SK-N-SH (cell line): Measurements from ENCODE around the gene DPPA5.

Experiments used
- EP300 ChIP-seq, 2 experiments: IDR thresholded peaks; 2 replicates each; pipeline versions ENCODE4 v1.4.0 to v1.6.1; 2012; ENCODE audit warnings: borderline replicate concordance in 1 of 2, low read depth in 1 of 2, low read length in 1 of 2
- TF ChIP-seq, protein P1 (sequence below): fragments of 200-600 bp; sonication (generic); IDR thresholded peaks from 2 replicates; pipeline ENCODE4 v1.6.1; 2017; ENCODE audit warnings: antibody characterized with exemption, mild to moderate bottlenecking, moderate library complexity
- TF ChIP-seq, protein P2 (sequence below): IDR thresholded peaks from 2 replicates; pipeline ENCODE4 v1.4.0; 2012; ENCODE audit warnings: low read depth, borderline replicate concordance
- TF ChIP-seq, protein P3 (sequence below): IDR thresholded peaks from 2 replicates; pipeline ENCODE4 v1.6.1; 2012; ENCODE audit warnings: mild to moderate bottlenecking, low read depth, low read length, moderate library complexity

DNA sequence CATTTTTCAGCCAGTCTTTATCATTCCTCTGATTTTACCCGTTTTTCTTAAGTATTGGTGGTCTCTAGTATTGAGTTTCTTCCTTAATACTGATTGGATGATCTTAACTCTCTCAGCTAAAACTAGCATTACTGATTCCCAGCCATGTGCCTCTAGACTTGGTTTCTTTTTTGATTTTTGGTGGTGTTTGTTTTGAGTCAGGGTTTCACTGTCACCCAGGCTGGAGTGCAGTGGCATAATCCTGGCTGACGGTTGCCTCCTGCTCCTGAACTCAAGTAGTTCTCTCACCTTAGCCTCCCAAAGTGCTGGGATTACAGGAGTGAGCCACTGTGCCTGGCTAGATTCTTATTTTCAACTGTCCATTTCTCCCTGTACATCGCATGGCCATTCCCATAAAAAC is 24.9 kb downstream of the DPPA5 start:
- TF ChIP-seq, protein P1, sequence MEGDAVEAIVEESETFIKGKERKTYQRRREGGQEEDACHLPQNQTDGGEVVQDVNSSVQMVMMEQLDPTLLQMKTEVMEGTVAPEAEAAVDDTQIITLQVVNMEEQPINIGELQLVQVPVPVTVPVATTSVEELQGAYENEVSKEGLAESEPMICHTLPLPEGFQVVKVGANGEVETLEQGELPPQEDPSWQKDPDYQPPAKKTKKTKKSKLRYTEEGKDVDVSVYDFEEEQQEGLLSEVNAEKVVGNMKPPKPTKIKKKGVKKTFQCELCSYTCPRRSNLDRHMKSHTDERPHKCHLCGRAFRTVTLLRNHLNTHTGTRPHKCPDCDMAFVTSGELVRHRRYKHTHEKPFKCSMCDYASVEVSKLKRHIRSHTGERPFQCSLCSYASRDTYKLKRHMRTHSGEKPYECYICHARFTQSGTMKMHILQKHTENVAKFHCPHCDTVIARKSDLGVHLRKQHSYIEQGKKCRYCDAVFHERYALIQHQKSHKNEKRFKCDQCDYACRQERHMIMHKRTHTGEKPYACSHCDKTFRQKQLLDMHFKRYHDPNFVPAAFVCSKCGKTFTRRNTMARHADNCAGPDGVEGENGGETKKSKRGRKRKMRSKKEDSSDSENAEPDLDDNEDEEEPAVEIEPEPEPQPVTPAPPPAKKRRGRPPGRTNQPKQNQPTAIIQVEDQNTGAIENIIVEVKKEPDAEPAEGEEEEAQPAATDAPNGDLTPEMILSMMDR = no peak
- TF ChIP-seq, protein P2, sequence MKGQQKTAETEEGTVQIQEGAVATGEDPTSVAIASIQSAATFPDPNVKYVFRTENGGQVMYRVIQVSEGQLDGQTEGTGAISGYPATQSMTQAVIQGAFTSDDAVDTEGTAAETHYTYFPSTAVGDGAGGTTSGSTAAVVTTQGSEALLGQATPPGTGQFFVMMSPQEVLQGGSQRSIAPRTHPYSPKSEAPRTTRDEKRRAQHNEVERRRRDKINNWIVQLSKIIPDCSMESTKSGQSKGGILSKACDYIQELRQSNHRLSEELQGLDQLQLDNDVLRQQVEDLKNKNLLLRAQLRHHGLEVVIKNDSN = no peak
- no peak for TF ChIP-seq EP300 (IDR thresholded peaks at IDR 0.05; ENCODE audit: borderline replicate concordance in 1 of 2, low read depth in 1 of 2, low read length in 1 of 2)
- TF ChIP-seq, protein P3, sequence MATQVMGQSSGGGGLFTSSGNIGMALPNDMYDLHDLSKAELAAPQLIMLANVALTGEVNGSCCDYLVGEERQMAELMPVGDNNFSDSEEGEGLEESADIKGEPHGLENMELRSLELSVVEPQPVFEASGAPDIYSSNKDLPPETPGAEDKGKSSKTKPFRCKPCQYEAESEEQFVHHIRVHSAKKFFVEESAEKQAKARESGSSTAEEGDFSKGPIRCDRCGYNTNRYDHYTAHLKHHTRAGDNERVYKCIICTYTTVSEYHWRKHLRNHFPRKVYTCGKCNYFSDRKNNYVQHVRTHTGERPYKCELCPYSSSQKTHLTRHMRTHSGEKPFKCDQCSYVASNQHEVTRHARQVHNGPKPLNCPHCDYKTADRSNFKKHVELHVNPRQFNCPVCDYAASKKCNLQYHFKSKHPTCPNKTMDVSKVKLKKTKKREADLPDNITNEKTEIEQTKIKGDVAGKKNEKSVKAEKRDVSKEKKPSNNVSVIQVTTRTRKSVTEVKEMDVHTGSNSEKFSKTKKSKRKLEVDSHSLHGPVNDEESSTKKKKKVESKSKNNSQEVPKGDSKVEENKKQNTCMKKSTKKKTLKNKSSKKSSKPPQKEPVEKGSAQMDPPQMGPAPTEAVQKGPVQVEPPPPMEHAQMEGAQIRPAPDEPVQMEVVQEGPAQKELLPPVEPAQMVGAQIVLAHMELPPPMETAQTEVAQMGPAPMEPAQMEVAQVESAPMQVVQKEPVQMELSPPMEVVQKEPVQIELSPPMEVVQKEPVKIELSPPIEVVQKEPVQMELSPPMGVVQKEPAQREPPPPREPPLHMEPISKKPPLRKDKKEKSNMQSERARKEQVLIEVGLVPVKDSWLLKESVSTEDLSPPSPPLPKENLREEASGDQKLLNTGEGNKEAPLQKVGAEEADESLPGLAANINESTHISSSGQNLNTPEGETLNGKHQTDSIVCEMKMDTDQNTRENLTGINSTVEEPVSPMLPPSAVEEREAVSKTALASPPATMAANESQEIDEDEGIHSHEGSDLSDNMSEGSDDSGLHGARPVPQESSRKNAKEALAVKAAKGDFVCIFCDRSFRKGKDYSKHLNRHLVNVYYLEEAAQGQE = no peak
